GM12878 (cell line): ENCODE data around the gene GPSM1. TPM values are rescaled to one million over a fixed set of nuclear protein-coding genes. Genes with fewer than 3 reads are reported as not detected.

Experiments
- ASH2L ChIP-seq: fragments of 300-600, 200-600 bp; sonication (generic); IDR thresholded peaks from 2 replicates; pipeline ENCODE4 v1.6.1; 2017; ENCODE audit warnings: low read depth, mild to moderate bottlenecking, borderline replicate concordance
- CEBPZ ChIP-seq: fragments of 150-350 bp; IDR thresholded peaks from 2 replicates; pipeline ENCODE4 v1.6.1; 2016; ENCODE audit warnings: low read depth, low read length
- CHD2 ChIP-seq: IDR thresholded peaks from 2 replicates; pipeline ENCODE4 v1.6.1; 2011; ENCODE audit warnings: low read depth, low read length, improper control_type of control experiment, borderline replicate concordance
- E2F8 ChIP-seq: fragments of 450-650 bp; IDR thresholded peaks from 2 replicates; pipeline ENCODE4 v1.6.1; 2018; ENCODE audit warnings: mild to moderate bottlenecking, low read depth, moderate library complexity; ENCODE audit not compliant: partially characterized antibody
- EP300 ChIP-seq, 2 experiments: fragments of 150-350 bp in 1 of 2; IDR thresholded peaks; 2 replicates each; pipeline ENCODE4 v1.6.1; 2011 to 2012; ENCODE audit warnings: low read depth in 2 of 2, low read length in 2 of 2, borderline replicate concordance in 1 of 2, improper control_type of control experiment in 1 of 2, inconsistent platforms in 1 of 2; ENCODE audit not compliant: control insufficient read depth in 1 of 2
- ESRRA ChIP-seq: IDR thresholded peaks from 2 replicates; pipeline ENCODE4 v1.6.1; 2012; ENCODE audit warnings: mild to moderate bottlenecking, low read length, improper control_type of control experiment
- HDGF ChIP-seq: fragments of 450-650 bp; IDR thresholded peaks from 2 replicates; pipeline ENCODE4 v1.6.1; 2016; ENCODE audit warnings: antibody characterized with exemption
- IRF5 ChIP-seq: fragments of 450-650 bp; IDR thresholded peaks from 2 replicates; pipeline ENCODE4 v1.6.1; 2017; ENCODE audit warnings: borderline replicate concordance
- MLLT1 ChIP-seq: fragments of 450-650 bp; IDR thresholded peaks from 2 replicates; pipeline ENCODE4 v1.6.1; 2016; ENCODE audit warnings: mild to moderate bottlenecking
- SRF ChIP-seq, 2 experiments: IDR thresholded peaks; 2 replicates each; pipeline ENCODE4 v1.6.1; 2011; ENCODE audit warnings: low read depth in 2 of 2, low read length in 2 of 2, mild to moderate bottlenecking in 1 of 2, moderate library complexity in 1 of 2
- ZNF207 ChIP-seq: fragments of 450-650 bp; IDR thresholded peaks from 2 replicates; pipeline ENCODE4 v1.6.1; 2014; ENCODE audit warnings: antibody characterized with exemption, mild to moderate bottlenecking, borderline replicate concordance
- ZNF592 ChIP-seq: fragments of 450-650 bp; IDR thresholded peaks from 2 replicates; pipeline ENCODE4 v1.6.1; 2017; ENCODE audit warnings: mild to moderate bottlenecking, moderate library complexity
- ZNF622 ChIP-seq: fragments of 450-650 bp; IDR thresholded peaks from 2 replicates; pipeline ENCODE4 v1.6.1; 2017; ENCODE audit warnings: mild to moderate bottlenecking, inconsistent platforms
- polyA plus RNA-seq, 11 experiments: library from polyadenylated mRNA; depleted of rRNA in 4 of 11; unstranded in 6 of 11; stranded (reverse) in 5 of 11; fragments of >200 nt; fragmentation: Nextera tagmentation in 4 of 11; fragmentation: Illumina TruSeq in 1 of 11; extraction: Ambion mirVana in 4 of 11; extraction: Trizol in 1 of 11; gene quantifications; 1 replicate in 1 of 11; 2 replicates in 10 of 11; pipeline versions ENCODE4 v1.2.1 to v1.2.3, GENCODE V29; 2011 to 2016; ENCODE audit warnings: inconsistent platforms in 2 of 11, missing spikeins in 2 of 11, low read depth in 1 of 11
- total RNA-seq, 4 experiments: library from RNA; depleted of rRNA in 3 of 4; stranded (reverse); fragments of >200 nt in 3 of 4; fragmentation: Illumina TruSeq in 1 of 4; extraction: Trizol in 1 of 4; gene quantifications; 2 replicates each; pipeline versions ENCODE4 v1.2.1 to v1.2.3, GENCODE V29; 2013 to 2021

The GPSM1 gene
- total and polyA plus RNA-seq, 10 of the 15 experiments (the other 5 are each of a cell fraction or from before 2014, with no cell fraction given) = 0.04 to 0.10 (median 0.10) TPM; not detected in 7

GRCh38 chr9:136363106-136363948 lies 36.0 kb downstream of the GPSM1 start, which contains the start of gene DNLZ (continued):
- TF ChIP-seq E2F8 = no peak
- TF ChIP-seq HDGF = peak; percentile 58; the same call in 1 of the 2 replicates
- TF ChIP-seq ESRRA = no peak
- peak; percentile 87 for TF ChIP-seq SRF (IDR thresholded peaks at IDR 0.05; ENCODE audit: low read depth in 2 of 2, low read length in 2 of 2)
- 0 out of 2 replicates have a peak, but pooled peaks have one; percentile 65 for TF ChIP-seq ZNF592
- no peak for TF ChIP-seq IRF5
- TF ChIP-seq ZNF622 = no peak
- TF ChIP-seq CHD2 = peak; percentile 51; the same call in 1 of the 2 replicates
- no peak for TF ChIP-seq MLLT1
- no peak for TF ChIP-seq CEBPZ
- TF ChIP-seq ASH2L = 0 out of 2 replicates have a peak, but pooled peaks have one; percentile 38
- no peak for TF ChIP-seq EP300 (IDR thresholded peaks at IDR 0.05; ENCODE audit: borderline replicate concordance in 1 of 2, control insufficient read depth in 1 of 2, low read depth in 2 of 2, low read length in 2 of 2)
- peak; percentile 79; the same call in 1 of the 2 replicates for TF ChIP-seq ZNF207
